Body of pancreas (tissue), 4 donors: ENCODE measurements around the gene TMCO6. TPM values are rescaled to one million over a fixed set of nuclear protein-coding genes. Genes with fewer than 3 reads are reported as not detected.
"Not testable (repeated sequence)": the region's sequence is repeated elsewhere in the genome, so short reads cannot be mapped to it uniquely, and the experiment has no call there.

ENCODE experiments used
- ATAC-seq: fragments of 150-250 bp; one replicate; pipeline ENCODE4 v1.9.1; 2016
- DNase-seq, 4 donors: peaks; one replicate each; pipeline ENCODE4 v3.0.0-alpha.2; 2019
- H3K27ac ChIP-seq, 4 donors: fragments of 200-600 bp; sonication (generic); 1 replicate in 3 of 4; 2 replicates in 1 of 4; pipeline versions ENCODE4 v1.5.1 to v1.6.1; 2016 to 2019; ENCODE audit warnings: mild to moderate bottlenecking in 1 of 4, mixed read lengths in 1 of 4, moderate library complexity in 1 of 4
- H3K27me3 ChIP-seq, 2 donors: fragments of 200-600 bp; sonication (generic); one replicate each; pipeline ENCODE4 v1.6.0; 2016; ENCODE audit warnings: mild to moderate bottlenecking in 1 of 2
- H3K36me3 ChIP-seq, 2 donors: fragments of 200-600 bp; sonication (generic); replicated peaks in 1 of 2; 2 replicates each; pipeline ENCODE4 v1.5.1; 2016; ENCODE audit warnings: low read depth in 2 of 2; ENCODE audit not compliant: insufficient read depth in 1 of 2
- H3K4me1 ChIP-seq: fragments of 200-600 bp; sonication (generic); one replicate; pipeline ENCODE4 v1.6.0; 2016
- H3K4me3 ChIP-seq, 2 donors: fragments of 200-600 bp; sonication (generic); 1 replicate in 1 of 2; 2 replicates in 1 of 2; pipeline ENCODE4 v1.5.1; 2016 to 2019
- H3K9me3 ChIP-seq, 3 donors: fragments of 200-600 bp; sonication (generic); 1 replicate in 2 of 3; 2 replicates in 1 of 3; pipeline ENCODE4 v1.5.1; 2016
- POLR2A ChIP-seq, 3 donors: fragments of 450-650 bp; IDR thresholded peaks; one replicate each; pipeline ENCODE4 v1.6.1; 2016; ENCODE audit warnings: antibody characterized with exemption in 3 of 3, mild to moderate bottlenecking in 2 of 3
- WGBS, 2 donors: methylation state at CpG; one replicate each; pipeline ENCODE4 v1.1.5; 2017; 5-methylcytosine and 5-hydroxymethylcytosine counted together
- intact Hi-C: fragments of 100-400 bp; cut with DNase I; formaldehyde crosslinking; loops from one replicate; pipeline ENCODE4 v1.15.1; 2023
- total RNA-seq, 2 donors: library from RNA; depleted of rRNA; stranded (reverse); fragments of >200 nt; gene quantifications; one replicate each; pipeline ENCODE4 v1.1.0, GENCODE V29; 2016
- TF ChIP-seq, protein P1 (sequence below), 7 experiments: fragments of 450-650 bp in 4 of 7; fragments of 200-600 bp in 3 of 7; sonication (generic) in 3 of 7; IDR thresholded peaks; one replicate each; pipeline ENCODE4 v1.5.1; 2016 to 2019; ENCODE audit warnings: antibody characterized with exemption in 7 of 7

Gene TMCO6
- 10 to 100 TPM; 14.5 to 58.7 TPM for total RNA-seq

DNA sequence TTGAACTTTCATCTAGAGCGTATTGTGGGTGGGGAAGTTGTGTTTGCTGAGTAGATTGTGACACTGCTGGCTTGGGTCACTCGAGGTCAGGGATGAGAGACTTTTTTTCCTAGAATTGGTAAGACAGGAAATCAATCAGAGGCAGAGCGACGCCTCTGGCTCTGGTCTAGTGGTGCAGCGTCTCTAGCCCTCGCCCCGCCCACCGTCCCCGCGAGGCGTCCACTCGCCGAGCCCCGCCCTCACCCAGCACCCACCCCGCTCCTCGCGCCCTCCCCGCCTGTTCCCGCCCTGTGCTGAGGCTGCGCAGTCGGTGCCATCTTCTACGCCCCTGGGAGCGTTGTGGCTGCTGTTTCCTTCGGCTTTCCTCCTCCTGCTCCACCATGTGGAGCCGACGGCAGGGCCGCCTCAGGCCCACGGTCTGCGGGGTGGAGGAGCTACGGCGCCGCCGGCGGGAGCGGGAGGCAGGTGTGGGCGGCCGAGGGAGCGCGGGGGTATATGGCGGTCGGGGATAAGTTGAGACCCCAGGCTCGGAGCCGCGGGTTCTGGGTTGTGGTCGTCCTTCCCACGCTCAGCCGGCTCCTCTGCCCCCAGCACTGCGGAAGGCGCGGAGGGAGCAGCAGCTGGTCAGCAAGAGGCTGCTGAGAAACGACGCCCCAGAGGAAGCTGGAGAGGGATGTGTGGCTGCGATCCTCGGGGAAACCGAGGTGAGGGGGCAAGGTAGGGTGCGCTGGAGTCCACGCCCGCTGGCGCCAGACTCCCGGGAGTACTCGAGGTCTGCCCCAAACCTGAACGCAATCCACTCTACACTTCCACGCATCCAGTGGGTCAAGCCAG lies at the start of gene TMCO6:
Gene TMCO6, plus strand, starts transcription at position 304 of the 834 bp plus-strand sequence. Its CDS starts 77 bp downstream, at position 381.
- TF ChIP-seq, protein P1, sequence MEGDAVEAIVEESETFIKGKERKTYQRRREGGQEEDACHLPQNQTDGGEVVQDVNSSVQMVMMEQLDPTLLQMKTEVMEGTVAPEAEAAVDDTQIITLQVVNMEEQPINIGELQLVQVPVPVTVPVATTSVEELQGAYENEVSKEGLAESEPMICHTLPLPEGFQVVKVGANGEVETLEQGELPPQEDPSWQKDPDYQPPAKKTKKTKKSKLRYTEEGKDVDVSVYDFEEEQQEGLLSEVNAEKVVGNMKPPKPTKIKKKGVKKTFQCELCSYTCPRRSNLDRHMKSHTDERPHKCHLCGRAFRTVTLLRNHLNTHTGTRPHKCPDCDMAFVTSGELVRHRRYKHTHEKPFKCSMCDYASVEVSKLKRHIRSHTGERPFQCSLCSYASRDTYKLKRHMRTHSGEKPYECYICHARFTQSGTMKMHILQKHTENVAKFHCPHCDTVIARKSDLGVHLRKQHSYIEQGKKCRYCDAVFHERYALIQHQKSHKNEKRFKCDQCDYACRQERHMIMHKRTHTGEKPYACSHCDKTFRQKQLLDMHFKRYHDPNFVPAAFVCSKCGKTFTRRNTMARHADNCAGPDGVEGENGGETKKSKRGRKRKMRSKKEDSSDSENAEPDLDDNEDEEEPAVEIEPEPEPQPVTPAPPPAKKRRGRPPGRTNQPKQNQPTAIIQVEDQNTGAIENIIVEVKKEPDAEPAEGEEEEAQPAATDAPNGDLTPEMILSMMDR (IDR thresholded peaks at IDR 0.05): peak; percentile 55 to 82 (median 68)
- peak; percentile 42 to 77 (median 72) for TF ChIP-seq POLR2A (IDR thresholded peaks at IDR 0.05)
- intact Hi-C loops: no loop called here
- ATAC-seq: peak; percentile 99
- H3K27ac ChIP-seq: peak within 1 kb of the TSS; percentile 65 to 89 (median 82)
- peak; percentile 97 to 99 (median 98) for DNase-seq
- no peaks in the 10 kb centered on the region for H3K9me3 ChIP-seq
- no peaks in the 10 kb centered on the region for H3K27me3 ChIP-seq
- 0% methylated on average over 4 to 63 of the region's 63 CpGs for WGBS, 2 donors
- peaks cover 27% of the 10 kb centered on the region for H3K4me1 ChIP-seq
- H3K36me3 ChIP-seq: peaks cover 0 to 6% of the 10 kb centered on the region in 2 donors
- peak within 1 kb of the TSS; percentile 60 to 71 for H3K4me3 ChIP-seq

DNA sequence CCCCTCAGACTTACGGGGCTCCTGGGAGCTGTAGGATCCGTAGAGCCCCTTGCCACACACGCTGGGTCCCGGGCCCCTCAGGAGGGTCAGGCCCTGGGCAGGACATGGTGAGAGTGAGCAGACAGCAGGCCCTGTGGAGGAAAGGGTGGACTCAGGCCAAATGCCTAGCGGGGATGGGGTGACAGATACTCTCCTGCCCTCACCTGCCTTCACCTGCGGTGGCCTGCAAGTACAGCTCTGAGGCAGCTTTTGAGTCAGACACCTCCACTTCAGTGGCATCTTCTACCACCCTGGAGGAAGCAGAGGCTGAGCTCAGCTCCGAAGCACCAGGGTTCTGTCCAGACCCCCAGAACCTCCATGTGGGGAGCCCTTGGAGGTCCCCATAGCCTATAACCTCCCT lies 48.4 kb upstream of the TMCO6 start:
- H3K4me1 ChIP-seq: peaks cover 12% of the 10 kb centered on the region
- no peaks in the 10 kb centered on the region for H3K27me3 ChIP-seq
- no peak overlapping the region for H3K27ac ChIP-seq
- H3K9me3 ChIP-seq: no peaks in the 10 kb centered on the region
- 76 to 77% methylated on average over 2 to 7 of the region's 7 CpGs for WGBS, 2 donors
- TF ChIP-seq, protein P1 (IDR thresholded peaks at IDR 0.05): no peak
- TF ChIP-seq POLR2A (IDR thresholded peaks at IDR 0.05): no peak
- no peak overlapping the region for H3K4me3 ChIP-seq
- H3K36me3 ChIP-seq: no peaks in the 10 kb centered on the region
- intact Hi-C loops: no loop called here
- ATAC-seq: no peak
- DNase-seq: no peak

DNA sequence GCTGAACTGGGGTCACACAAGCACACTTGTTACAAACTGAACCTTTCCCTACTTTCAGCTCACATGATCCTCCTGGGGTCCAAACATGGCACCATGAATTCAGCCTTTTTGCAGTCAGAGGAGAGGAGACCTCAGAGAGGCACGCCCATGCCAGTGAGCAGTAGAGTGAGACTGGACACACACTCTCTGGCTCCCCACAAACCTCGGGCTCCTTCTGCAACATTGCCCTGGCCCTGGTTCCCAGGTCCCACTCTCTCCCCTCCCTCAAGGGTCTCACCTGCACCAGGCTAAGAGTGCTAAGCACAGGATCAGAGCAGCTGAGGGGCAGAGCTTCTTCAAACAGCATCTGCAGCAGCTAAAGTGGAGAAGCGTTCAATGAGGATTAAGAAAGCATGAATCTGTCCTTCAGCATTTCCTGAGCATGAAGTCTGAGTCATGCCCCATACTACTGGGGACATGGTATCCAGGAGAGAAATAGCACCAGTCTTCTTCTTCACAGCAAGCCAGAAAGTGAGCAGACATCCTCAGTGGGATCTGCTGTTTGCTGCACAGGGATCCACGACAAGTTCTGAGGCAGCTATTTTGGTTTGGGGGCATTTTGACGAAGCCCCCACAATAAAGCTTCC lies 47.4 kb upstream of the TMCO6 start:
- Histone ChIP-seq H3K36me3 (no peaks in the 10 kb centered on the region), H3K27ac (no peak overlapping the region), H3K9me3 (no peaks in the 10 kb centered on the region), H3K4me1 (peaks cover 20% of the 10 kb centered on the region), H3K4me3 (no peak overlapping the region), H3K27me3 (no peaks in the 10 kb centered on the region)
- DNase-seq (no peak), ATAC-seq (no peak)
- TF ChIP-seq POLR2A (IDR thresholded peaks at IDR 0.05): no peak
- TF ChIP-seq, protein P1 (IDR thresholded peaks at IDR 0.05): no peak
- 70% methylated on average over 4 to 5 of the region's 5 CpGs for WGBS, 2 donors
- intact Hi-C loops: no loop called here

GRCh38 chr5:140593070-140593469 lies 46.2 kb upstream of the TMCO6 start:
- peak in 1 of 4 donors; percentile 17 for DNase-seq
- H3K27ac ChIP-seq, H3K9me3 ChIP-seq, H3K36me3 ChIP-seq, ATAC-seq, H3K4me3 ChIP-seq, H3K27me3 ChIP-seq, intact Hi-C loops: not testable (repeated sequence)
- peak in 1 of 3 donors; percentile 3 for TF ChIP-seq POLR2A (IDR thresholded peaks at IDR 0.05)
- H3K4me1 ChIP-seq: peaks cover 27% of the 10 kb centered on the region
- 30 to 34% methylated on average over 10 of the region's 14 CpGs for WGBS, 2 donors

GRCh38 chr5:140594169-140594568 lies 45.1 kb upstream of the TMCO6 start:
- Histone ChIP-seq H3K27ac (no peak overlapping the region), H3K4me3 (no peak overlapping the region), H3K9me3 (no peaks in the 10 kb centered on the region), H3K27me3 (no peaks in the 10 kb centered on the region), H3K36me3 (no peaks in the 10 kb centered on the region), H3K4me1 (peaks cover 27% of the 10 kb centered on the region)
- DNase-seq (peak in 1 of 4 donors; percentile 17), ATAC-seq (no peak)
- intact Hi-C loops: no loop called here
- 61% methylated on average over 6 of the region's 6 CpGs; no CpG with 5 or more reads in 1 of the 2 donors for WGBS, 2 donors
- TF ChIP-seq, protein P1 (IDR thresholded peaks at IDR 0.05): no peak
- TF ChIP-seq POLR2A (IDR thresholded peaks at IDR 0.05): no peak
